ENCODE data around the gene CHST15. TPM values are rescaled to one million over a fixed set of nuclear protein-coding genes. Genes with fewer than 3 reads are reported as not detected.

Gene CHST15
- total and polyA plus RNA-seq, 2 of the 4 experiments (the other 2 are of a cell fraction): 0.14 to 0.18 TPM

DNA sequence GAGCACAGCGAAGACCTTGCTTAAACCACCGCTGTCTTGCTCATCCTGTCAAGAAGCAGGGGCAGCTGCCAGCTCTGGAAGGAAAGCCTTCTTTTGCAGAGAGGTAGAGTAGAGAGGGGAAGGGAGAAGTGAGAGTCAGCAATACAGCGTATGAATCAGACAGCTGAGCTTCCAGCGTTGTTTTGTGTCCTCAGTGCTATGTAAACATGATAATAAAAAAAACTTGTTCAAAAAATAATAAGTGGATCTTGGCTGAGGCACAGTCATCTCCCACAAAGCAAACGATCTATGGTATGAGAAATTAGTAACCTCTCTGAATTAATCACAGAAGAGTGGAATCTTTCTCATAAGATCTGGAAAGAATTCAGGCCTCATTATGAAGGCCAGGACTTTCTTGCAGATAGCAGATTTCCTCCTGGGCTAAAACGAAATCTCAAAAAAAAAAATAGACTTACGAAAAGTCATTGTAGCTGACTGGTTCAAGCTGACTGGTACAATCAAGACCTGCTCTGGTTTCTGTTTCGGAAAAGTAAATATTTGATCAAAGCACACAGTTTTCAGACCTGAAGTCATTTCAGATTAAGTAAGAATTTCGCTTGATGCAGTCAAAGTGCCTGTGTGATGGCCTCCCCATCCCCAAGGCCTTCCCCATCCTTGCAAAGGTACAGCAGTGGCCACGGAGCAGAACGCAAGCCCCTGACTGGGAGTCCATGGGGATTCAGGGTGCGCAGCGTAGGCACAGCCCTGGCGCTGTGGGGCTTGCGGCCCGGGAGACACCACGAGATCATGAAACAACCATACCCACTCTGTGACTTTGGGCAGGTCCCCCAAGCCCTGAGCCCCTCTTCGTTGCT lies 29.4 kb downstream of the CHST15 start:
- Histone ChIP-seq H3K79me1 (ENCODE audit: low read depth in 1 of 2, low read length in 2 of 2) (no peaks in the 10 kb centered on the region), H2AK5ac (ENCODE audit: low read depth, low read length) (no peak overlapping the region), H3K4ac (ENCODE audit: low read depth, low read length) (no peak overlapping the region), H2BK15ac (ENCODE audit: low read depth, low read length) (no peak overlapping the region), H3K56ac (ENCODE audit: extremely low read depth, insufficient read depth, low read length) (no peak overlapping the region), H3K4me3 (ENCODE audit: insufficient read depth, low read depth, low read length) (no peak overlapping the region), H2AFZ (replicated peaks; ENCODE audit: low read length, poor library complexity) (no peak overlapping the region), H3K18ac (ENCODE audit: low read depth, low read length) (no peak overlapping the region), H3K9ac (ENCODE audit: low read depth, low read length) (no peak overlapping the region), H3K36me3 (ENCODE audit: control insufficient read depth, insufficient read depth, low read length) (no peaks in the 10 kb centered on the region), H2AK9ac (replicated peaks; ENCODE audit: low read depth, low read length, poor library complexity) (no peak overlapping the region), H3K23ac (ENCODE audit: low read depth, low read length) (no peak overlapping the region), H3K27me3 (ENCODE audit: control insufficient read depth, insufficient read depth, low read length) (no peaks in the 10 kb centered on the region), H4K5ac (ENCODE audit: low read depth, low read length) (no peak overlapping the region), H3K9me1 (ENCODE audit: insufficient read depth, low read length) (no peaks in the 10 kb centered on the region), H3K4me1 (ENCODE audit: control insufficient read depth, insufficient read depth, low read length) (no peaks in the 10 kb centered on the region), H4K91ac (ENCODE audit: insufficient read depth, low read depth, low read length) (no peak overlapping the region), H4K20me1 (ENCODE audit: insufficient read depth, low read length) (no peaks in the 10 kb centered on the region), H3K27ac (ENCODE audit: insufficient read depth, low read length) (no peak overlapping the region), H3K4me2 (ENCODE audit: low read depth, low read length) (no peak overlapping the region), H4K8ac (ENCODE audit: low read depth in 2 of 2, low read length in 2 of 2) (no peak overlapping the region), H3K14ac (replicated peaks; ENCODE audit: low read depth, low read length) (no peak overlapping the region), H2BK20ac (ENCODE audit: low read depth, low read length) (no peak overlapping the region), H3K9me3 (ENCODE audit: control insufficient read depth, insufficient read depth, low read length) (peaks cover 8% of the 10 kb centered on the region), H2BK5ac (ENCODE audit: low read depth, low read length, poor library complexity, severe bottlenecking) (no peak overlapping the region), H2BK120ac (ENCODE audit: low read depth, low read length) (no peak overlapping the region)
- ATAC-seq (ENCODE audit: low read depth): peak; percentile 14
- intact Hi-C loops (cut with micrococcal nuclease) (no loop called here), in situ Hi-C loops (cut with MboI; ENCODE audit: low sequenced_read_pairs) (no loop called here), dilution Hi-C loops (cut with HindIII; ENCODE audit: low sequenced_read_pairs, unreplicated experiment) (no loop called here)
- no TSS peak for BruUV-seq (replicated peaks)
- ChIA-PET CTCF (interaction anchor here (1.0 kb wide), 1 partner anchor 325 kb away, joined by 3 read pairs; no protein-coding TSS in a partner anchor), POLR2A (ENCODE audit: unreplicated experiment) (no interaction called here)
- WGBS, 2 experiments (ENCODE audit: extremely low coverage in 2 of 2, insufficient read length in 1 of 2): 50% methylated on average over 2 of the region's 18 CpGs; no CpG with 5 or more reads in 1 of the 2 experiments
- DNase-seq: peak; percentile 5
- TF ChIP-seq, protein P1, sequence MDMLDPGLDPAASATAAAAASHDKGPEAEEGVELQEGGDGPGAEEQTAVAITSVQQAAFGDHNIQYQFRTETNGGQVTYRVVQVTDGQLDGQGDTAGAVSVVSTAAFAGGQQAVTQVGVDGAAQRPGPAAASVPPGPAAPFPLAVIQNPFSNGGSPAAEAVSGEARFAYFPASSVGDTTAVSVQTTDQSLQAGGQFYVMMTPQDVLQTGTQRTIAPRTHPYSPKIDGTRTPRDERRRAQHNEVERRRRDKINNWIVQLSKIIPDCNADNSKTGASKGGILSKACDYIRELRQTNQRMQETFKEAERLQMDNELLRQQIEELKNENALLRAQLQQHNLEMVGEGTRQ (IDR thresholded peaks at IDR 0.05; ENCODE audit: low read depth, low read length): no peak
- no peak for TF ChIP-seq RAD21 (IDR thresholded peaks at IDR 0.05; ENCODE audit: low read length)
- TF ChIP-seq, protein P2, sequence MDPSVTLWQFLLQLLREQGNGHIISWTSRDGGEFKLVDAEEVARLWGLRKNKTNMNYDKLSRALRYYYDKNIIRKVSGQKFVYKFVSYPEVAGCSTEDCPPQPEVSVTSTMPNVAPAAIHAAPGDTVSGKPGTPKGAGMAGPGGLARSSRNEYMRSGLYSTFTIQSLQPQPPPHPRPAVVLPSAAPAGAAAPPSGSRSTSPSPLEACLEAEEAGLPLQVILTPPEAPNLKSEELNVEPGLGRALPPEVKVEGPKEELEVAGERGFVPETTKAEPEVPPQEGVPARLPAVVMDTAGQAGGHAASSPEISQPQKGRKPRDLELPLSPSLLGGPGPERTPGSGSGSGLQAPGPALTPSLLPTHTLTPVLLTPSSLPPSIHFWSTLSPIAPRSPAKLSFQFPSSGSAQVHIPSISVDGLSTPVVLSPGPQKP (IDR thresholded peaks at IDR 0.05; ENCODE audit: borderline replicate concordance, low read depth, low read length): no peak
- no peak for TF ChIP-seq MAZ (IDR thresholded peaks at IDR 0.05; ENCODE audit: borderline replicate concordance, low read depth, low read length)
- TF ChIP-seq RCOR1 (IDR thresholded peaks at IDR 0.05; ENCODE audit: insufficient replicate concordance, low read length): no peak
- no peak for TF ChIP-seq NFE2L2 (IDR thresholded peaks at IDR 0.05; ENCODE audit: low read depth, low read length)
- TF ChIP-seq MAFK (IDR thresholded peaks at IDR 0.05; ENCODE audit: low read depth, low read length): no peak
- no peak for TF ChIP-seq FOS (IDR thresholded peaks at IDR 0.05; ENCODE audit: low read depth, low read length)
- TF ChIP-seq CEBPB (IDR thresholded peaks at IDR 0.05; ENCODE audit: low read depth, low read length): no peak
- no peak for TF ChIP-seq CHD1 (IDR thresholded peaks at IDR 0.05; ENCODE audit: low read depth, low read length)
- TF ChIP-seq, protein P3, sequence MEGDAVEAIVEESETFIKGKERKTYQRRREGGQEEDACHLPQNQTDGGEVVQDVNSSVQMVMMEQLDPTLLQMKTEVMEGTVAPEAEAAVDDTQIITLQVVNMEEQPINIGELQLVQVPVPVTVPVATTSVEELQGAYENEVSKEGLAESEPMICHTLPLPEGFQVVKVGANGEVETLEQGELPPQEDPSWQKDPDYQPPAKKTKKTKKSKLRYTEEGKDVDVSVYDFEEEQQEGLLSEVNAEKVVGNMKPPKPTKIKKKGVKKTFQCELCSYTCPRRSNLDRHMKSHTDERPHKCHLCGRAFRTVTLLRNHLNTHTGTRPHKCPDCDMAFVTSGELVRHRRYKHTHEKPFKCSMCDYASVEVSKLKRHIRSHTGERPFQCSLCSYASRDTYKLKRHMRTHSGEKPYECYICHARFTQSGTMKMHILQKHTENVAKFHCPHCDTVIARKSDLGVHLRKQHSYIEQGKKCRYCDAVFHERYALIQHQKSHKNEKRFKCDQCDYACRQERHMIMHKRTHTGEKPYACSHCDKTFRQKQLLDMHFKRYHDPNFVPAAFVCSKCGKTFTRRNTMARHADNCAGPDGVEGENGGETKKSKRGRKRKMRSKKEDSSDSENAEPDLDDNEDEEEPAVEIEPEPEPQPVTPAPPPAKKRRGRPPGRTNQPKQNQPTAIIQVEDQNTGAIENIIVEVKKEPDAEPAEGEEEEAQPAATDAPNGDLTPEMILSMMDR (conservative IDR thresholded peaks at IDR 0.05; ENCODE audit: low read depth, low read length): no peak
- TF ChIP-seq MXI1 (IDR thresholded peaks at IDR 0.05; ENCODE audit: borderline replicate concordance, low read depth, low read length): no peak
- no peak for TF ChIP-seq SMC3 (IDR thresholded peaks at IDR 0.05; ENCODE audit: low read depth, low read length)
- no peak for TF ChIP-seq BHLHE40 (IDR thresholded peaks at IDR 0.05; ENCODE audit: low read depth, low read length)
- TF ChIP-seq POLR2A (IDR thresholded peaks at IDR 0.05; ENCODE audit: low read depth, low read length): no peak

All from IMR-90 (cell line).